Measurements from ENCODE around the gene WIPF3. TPM values are rescaled to one million over a fixed set of nuclear protein-coding genes. Genes with fewer than 3 reads are reported as not detected.

WIPF3 gene
- total RNA-seq, 1 donor from 2014 or later, result 0.37 TPM

GRCh38 chr7:29860186-29860585 is 53.9 kb downstream of the WIPF3 start:
- Mint-ChIP-seq H3K36me3 (ENCODE audit: unreplicated experiment) (no peaks in the 10 kb centered on the region), H3K27ac (ENCODE audit: unreplicated experiment) (no peak overlapping the region), H3K27me3 (ENCODE audit: unreplicated experiment) (no peaks in the 10 kb centered on the region), H3K4me1 (ENCODE audit: low read depth, unreplicated experiment) (no peaks in the 10 kb centered on the region), H3K9me3 (ENCODE audit: unreplicated experiment) (no peaks in the 10 kb centered on the region), H3K4me3 (ENCODE audit: unreplicated experiment) (no peak overlapping the region)
- DNase-seq, result no peak
- TF ChIP-seq CTCF (IDR thresholded peaks at IDR 0.05; ENCODE audit: partially characterized antibody, unreplicated experiment), result no peak

- Mint-ChIP-seq H3K36me3 (ENCODE audit: unreplicated experiment) (no peaks in the 10 kb centered on the region), H3K4me3 (ENCODE audit: unreplicated experiment) (no peak overlapping the region), H3K27ac (ENCODE audit: unreplicated experiment) (no peak overlapping the region), H3K4me1 (ENCODE audit: low read depth, unreplicated experiment) (no peaks in the 10 kb centered on the region), H3K27me3 (ENCODE audit: unreplicated experiment) (peaks cover 3% of the 10 kb centered on the region), H3K9me3 (ENCODE audit: unreplicated experiment) (no peaks in the 10 kb centered on the region)
- no peak for TF ChIP-seq CTCF (IDR thresholded peaks at IDR 0.05; ENCODE audit: partially characterized antibody, unreplicated experiment)
- DNase-seq, result no peak
These were observed 55.6 kb downstream of the WIPF3 start for GRCh38 chr7:29861884-29862283.

- Mint-ChIP-seq H3K27me3 (ENCODE audit: unreplicated experiment) (peaks cover 3% of the 10 kb centered on the region), H3K4me3 (ENCODE audit: unreplicated experiment) (no peak overlapping the region), H3K9me3 (ENCODE audit: unreplicated experiment) (no peaks in the 10 kb centered on the region), H3K27ac (ENCODE audit: unreplicated experiment) (no peak overlapping the region), H3K4me1 (ENCODE audit: low read depth, unreplicated experiment) (no peaks in the 10 kb centered on the region), H3K36me3 (ENCODE audit: unreplicated experiment) (no peaks in the 10 kb centered on the region)
- DNase-seq, result no peak
- TF ChIP-seq CTCF (IDR thresholded peaks at IDR 0.05; ENCODE audit: partially characterized antibody, unreplicated experiment), result no peak
These were observed 58.3 kb downstream of the WIPF3 start for GRCh38 chr7:29864656-29865055.

GRCh38 chr7:29865526-29865925 is 59.2 kb downstream of the WIPF3 start:
- Mint-ChIP-seq H3K9me3 (ENCODE audit: unreplicated experiment) (no peaks in the 10 kb centered on the region), H3K4me1 (ENCODE audit: low read depth, unreplicated experiment) (no peaks in the 10 kb centered on the region), H3K36me3 (ENCODE audit: unreplicated experiment) (no peaks in the 10 kb centered on the region), H3K4me3 (ENCODE audit: unreplicated experiment) (no peak overlapping the region), H3K27me3 (ENCODE audit: unreplicated experiment) (peaks cover 3% of the 10 kb centered on the region), H3K27ac (ENCODE audit: unreplicated experiment) (no peak overlapping the region)
- no peak for TF ChIP-seq CTCF (IDR thresholded peaks at IDR 0.05; ENCODE audit: partially characterized antibody, unreplicated experiment)
- DNase-seq, result no peak

GRCh38 chr7:29866490-29866930 is 60.2 kb downstream of the WIPF3 start:
- Mint-ChIP-seq H3K36me3 (ENCODE audit: unreplicated experiment) (no peaks in the 10 kb centered on the region), H3K4me3 (ENCODE audit: unreplicated experiment) (no peak overlapping the region), H3K9me3 (ENCODE audit: unreplicated experiment) (no peaks in the 10 kb centered on the region), H3K27ac (ENCODE audit: unreplicated experiment) (no peak overlapping the region), H3K4me1 (ENCODE audit: low read depth, unreplicated experiment) (no peaks in the 10 kb centered on the region), H3K27me3 (ENCODE audit: unreplicated experiment) (peaks cover 3% of the 10 kb centered on the region)
- TF ChIP-seq CTCF (IDR thresholded peaks at IDR 0.05; ENCODE audit: partially characterized antibody, unreplicated experiment), result no peak
- no peak for DNase-seq
